PC-9 (cell line): ENCODE results near the gene GTF3C1. TPM values are rescaled to one million over a fixed set of nuclear protein-coding genes. Genes with fewer than 3 reads are reported as not detected.

ENCODE experiments used
- BruUV-seq: library from RNA; stranded (reverse); fragments of 400-500 nt; replicated peaks from 2 replicates; lab custom pipeline; 2021; lab: Mats Ljungman, UMichigan
- CTCF ChIA-PET: fragments of 300-600 bp; sonication (Branson Sonifier 250); formaldehyde crosslinking; loops from one replicate; lab custom pipeline; 2022; ENCODE audit warnings: antibody characterized with exemption; lab: Charles Lee
- POLR2A ChIA-PET: fragments of 300-600 bp; sonication (Branson Sonifier 250); formaldehyde crosslinking; loops from one replicate; lab custom pipeline; 2022; ENCODE audit warnings: antibody characterized with exemption; ENCODE audit not compliant: unreplicated experiment; lab: Charles Lee
- DNase-seq, 2 experiments: peaks; one replicate each; pipeline versions ENCODE4 v3.0.0 to v3.0.0-alpha.2; 2015 to 2022; ENCODE audit warnings: mixed read lengths in 1 of 2
- H2AFZ ChIP-seq: fragments of 200-600 bp; sonication (generic); 2 replicates; pipeline ENCODE4 v1.8.1; 2017; ENCODE audit warnings: antibody characterized with exemption
- H3F3A ChIP-seq: fragments of 200-600 bp; sonication (generic); 2 replicates; pipeline ENCODE4 v1.8.1; 2017; ENCODE audit warnings: antibody characterized with exemption, mild to moderate bottlenecking, low read depth; ENCODE audit not compliant: insufficient read depth
- H3K27ac ChIP-seq: fragments of 200-600 bp; sonication (generic); 2 replicates; pipeline ENCODE4 v1.6.1; 2016; ENCODE audit warnings: mixed run types
- H3K27me3 ChIP-seq: fragments of 200-600 bp; sonication (generic); 2 replicates; pipeline ENCODE4 v1.6.1; 2016; ENCODE audit warnings: low read depth, mixed run types; ENCODE audit not compliant: insufficient read depth
- H3K36me3 ChIP-seq: fragments of 200-600 bp; sonication (generic); 2 replicates; pipeline ENCODE4 v1.6.1; 2016; ENCODE audit warnings: low read depth, mixed run types
- H3K4me1 ChIP-seq: fragments of 200-600 bp; sonication (generic); replicated peaks from 2 replicates; pipeline ENCODE4 v1.6.1; 2016; ENCODE audit warnings: mixed run types; ENCODE audit not compliant: insufficient read depth
- H3K4me2 ChIP-seq: fragments of 200-600 bp; sonication (generic); 2 replicates; pipeline ENCODE4 v1.6.1; 2017; ENCODE audit warnings: mixed run types
- H3K4me3 ChIP-seq: fragments of 200-600 bp; sonication (generic); 2 replicates; pipeline ENCODE4 v1.6.1; 2016; ENCODE audit warnings: mixed run types
- H3K79me2 ChIP-seq: fragments of 200-600 bp; sonication (generic); 2 replicates; pipeline ENCODE4 v1.6.1; 2017; ENCODE audit warnings: low read depth, mixed run types
- H3K9me2 ChIP-seq: fragments of 200-600 bp; sonication (generic); 2 replicates; pipeline ENCODE4 v1.8.1; 2017; ENCODE audit warnings: mild to moderate bottlenecking; ENCODE audit not compliant: insufficient read depth
- H3K9me3 ChIP-seq: fragments of 200-600 bp; sonication (generic); 2 replicates; pipeline ENCODE4 v1.8.1; 2016; ENCODE audit warnings: low read depth; ENCODE audit not compliant: insufficient read depth
- H4K20me1 ChIP-seq: fragments of 200-600 bp; sonication (generic); 2 replicates; pipeline ENCODE4 v1.8.1; 2017; ENCODE audit not compliant: insufficient read depth
- EZH2 ChIP-seq: fragments of 200-600 bp; sonication (generic); IDR thresholded peaks from 2 replicates; pipeline ENCODE4 v1.8.0; 2017; ENCODE audit warnings: antibody characterized with exemption, low read depth
- intact Hi-C: fragments of 100-400 bp; cut with micrococcal nuclease; formaldehyde crosslinking; loops from one replicate; pipeline ENCODE4 v1.10.0; 2022; ENCODE audit not compliant: unreplicated experiment
- total RNA-seq: library from RNA; stranded (reverse); gene quantifications from 2 replicates; pipeline ENCODE4 v1.2.3, GENCODE V29; 2021
- TF ChIP-seq, protein P1 (sequence below): fragments of 200-600 bp; sonication (generic); conservative IDR thresholded peaks from 2 replicates; pipeline ENCODE4 v1.6.1; 2017; ENCODE audit warnings: mixed run types, antibody characterized with exemption, mild to moderate bottlenecking, moderate library complexity

The GTF3C1 gene
- total RNA-seq, 1 experiment from 2014 or later = 118 TPM

DNA sequence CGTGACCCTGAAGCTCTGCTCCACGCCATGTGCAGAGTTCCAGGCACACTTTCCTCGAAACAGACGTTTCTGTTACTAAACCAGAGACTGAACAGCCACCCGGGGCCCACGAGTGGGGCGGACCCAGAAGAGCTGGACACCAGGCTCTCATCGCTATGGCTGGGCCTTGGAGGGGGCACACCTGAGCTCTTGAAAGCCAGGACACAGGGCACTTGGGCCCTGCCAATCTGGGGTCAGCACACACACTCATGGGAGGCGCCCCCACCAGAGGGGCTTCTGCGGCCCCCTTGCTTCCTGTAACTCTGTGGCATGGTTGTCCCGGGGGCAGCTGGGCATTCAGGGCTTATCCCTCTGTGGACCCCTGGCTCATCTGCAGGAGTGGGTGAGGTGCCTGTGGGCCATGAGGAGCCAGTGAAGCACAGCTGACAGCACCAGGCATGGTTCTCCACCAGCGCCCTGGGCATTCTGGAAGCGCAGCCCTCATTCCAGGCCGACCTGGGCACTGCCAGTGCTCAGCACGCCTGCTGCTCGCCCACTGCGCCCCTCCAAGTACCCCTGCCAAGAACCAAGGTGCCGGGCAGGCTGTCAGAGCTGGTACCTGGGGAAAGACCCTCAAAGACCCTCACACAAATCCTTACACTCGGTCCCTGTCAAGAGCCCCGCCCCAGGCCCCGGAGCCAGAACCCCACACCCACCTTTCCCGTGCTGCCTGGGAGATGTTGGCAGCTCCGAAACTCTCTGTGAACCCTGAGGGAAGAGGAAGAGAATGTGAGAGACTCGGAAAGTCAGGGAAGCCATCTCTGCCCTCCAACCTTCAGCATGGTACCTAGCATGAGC, 86.6 kb downstream of the GTF3C1 start:
- H4K20me1 ChIP-seq = no peaks in the 10 kb centered on the region; the same call in none of the 2 replicates
- H3K79me2 ChIP-seq = no peaks in the 10 kb centered on the region
- H2AFZ ChIP-seq = no peak overlapping the region
- no peak overlapping the region for H3K4me3 ChIP-seq
- no peaks in the 10 kb centered on the region for H3K9me3 ChIP-seq
- no peaks in the 10 kb centered on the region for H3K9me2 ChIP-seq
- H3K27ac ChIP-seq = no peak overlapping the region
- H3F3A ChIP-seq = 0 out of 2 replicates have a peak, but pooled peaks cover 4% of the 10 kb centered on the region
- BruUV-seq = no TSS peak
- ChIA-PET POLR2A (no interaction called here), CTCF (no interaction called here)
- H3K4me1 ChIP-seq = no peaks in the 10 kb centered on the region
- TF ChIP-seq, protein P1, sequence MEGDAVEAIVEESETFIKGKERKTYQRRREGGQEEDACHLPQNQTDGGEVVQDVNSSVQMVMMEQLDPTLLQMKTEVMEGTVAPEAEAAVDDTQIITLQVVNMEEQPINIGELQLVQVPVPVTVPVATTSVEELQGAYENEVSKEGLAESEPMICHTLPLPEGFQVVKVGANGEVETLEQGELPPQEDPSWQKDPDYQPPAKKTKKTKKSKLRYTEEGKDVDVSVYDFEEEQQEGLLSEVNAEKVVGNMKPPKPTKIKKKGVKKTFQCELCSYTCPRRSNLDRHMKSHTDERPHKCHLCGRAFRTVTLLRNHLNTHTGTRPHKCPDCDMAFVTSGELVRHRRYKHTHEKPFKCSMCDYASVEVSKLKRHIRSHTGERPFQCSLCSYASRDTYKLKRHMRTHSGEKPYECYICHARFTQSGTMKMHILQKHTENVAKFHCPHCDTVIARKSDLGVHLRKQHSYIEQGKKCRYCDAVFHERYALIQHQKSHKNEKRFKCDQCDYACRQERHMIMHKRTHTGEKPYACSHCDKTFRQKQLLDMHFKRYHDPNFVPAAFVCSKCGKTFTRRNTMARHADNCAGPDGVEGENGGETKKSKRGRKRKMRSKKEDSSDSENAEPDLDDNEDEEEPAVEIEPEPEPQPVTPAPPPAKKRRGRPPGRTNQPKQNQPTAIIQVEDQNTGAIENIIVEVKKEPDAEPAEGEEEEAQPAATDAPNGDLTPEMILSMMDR = no peak
- TF ChIP-seq EZH2 = no peak
- no peak for DNase-seq
- no peak overlapping the region for H3K4me2 ChIP-seq
- peaks cover under 1% of the 10 kb centered on the region; the same call in 1 of the 2 replicates for H3K36me3 ChIP-seq
- intact Hi-C loops = loop anchor here (5.0 kb wide), 1 partner anchor 629 kb away; no protein-coding TSS in a partner anchor
- no peaks in the 10 kb centered on the region for H3K27me3 ChIP-seq

DNA sequence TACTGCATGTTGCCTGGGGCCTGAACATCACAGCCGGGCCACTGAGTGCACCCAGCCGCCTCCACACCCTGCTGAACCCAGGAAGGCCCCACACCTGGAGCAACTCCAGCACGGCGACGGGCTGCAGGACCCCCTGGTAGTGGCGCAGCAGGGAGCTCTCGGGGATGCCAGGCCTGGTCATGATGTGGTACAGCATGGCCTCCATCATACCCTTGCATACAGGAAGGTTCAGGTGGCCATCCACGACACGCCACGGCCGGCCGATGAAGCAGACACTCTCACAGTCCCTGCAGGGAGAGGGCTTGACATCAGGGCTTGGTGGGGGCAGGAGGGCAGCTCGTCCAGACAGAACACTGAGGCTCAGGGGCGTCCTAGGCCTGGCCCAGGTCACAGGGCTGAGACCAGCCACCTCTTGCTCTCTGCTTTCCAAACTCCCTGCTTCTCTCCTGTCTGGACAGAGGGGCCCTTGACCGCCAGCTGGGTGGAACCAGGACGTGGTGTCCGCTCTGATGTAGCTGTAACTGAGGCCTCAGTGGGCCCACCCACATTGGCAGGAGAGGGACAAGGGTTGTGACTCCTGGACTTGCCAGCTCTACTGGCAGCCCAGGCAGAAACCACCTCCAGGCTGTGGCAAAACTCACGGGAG, 87.4 kb downstream of the GTF3C1 start:
- Histone ChIP-seq H3K4me3 (no peak overlapping the region), H3F3A (0 out of 2 replicates have a peak, but pooled peaks cover 4% of the 10 kb centered on the region), H3K4me2 (no peak overlapping the region), H3K27ac (no peak overlapping the region), H3K9me2 (no peaks in the 10 kb centered on the region), H2AFZ (no peak overlapping the region), H3K9me3 (no peaks in the 10 kb centered on the region), H3K27me3 (no peaks in the 10 kb centered on the region), H3K79me2 (no peaks in the 10 kb centered on the region), H3K36me3 (no peaks in the 10 kb centered on the region; the same call in 1 of the 2 replicates), H3K4me1 (no peaks in the 10 kb centered on the region), H4K20me1 (no peaks in the 10 kb centered on the region; the same call in none of the 2 replicates)
- no TSS peak for BruUV-seq
- POLR2A ChIA-PET = interaction anchor here (0.7 kb wide), 1 partner anchor 228 kb away, joined by 4 read pairs; no protein-coding TSS in a partner anchor
- intact Hi-C loops = loop anchor here (5.0 kb wide), 1 partner anchor 630 kb away; no protein-coding TSS in a partner anchor
- DNase-seq = no peak
- TF ChIP-seq, protein P1 = no peak
- no peak for TF ChIP-seq EZH2
- CTCF ChIA-PET = no interaction called here

DNA sequence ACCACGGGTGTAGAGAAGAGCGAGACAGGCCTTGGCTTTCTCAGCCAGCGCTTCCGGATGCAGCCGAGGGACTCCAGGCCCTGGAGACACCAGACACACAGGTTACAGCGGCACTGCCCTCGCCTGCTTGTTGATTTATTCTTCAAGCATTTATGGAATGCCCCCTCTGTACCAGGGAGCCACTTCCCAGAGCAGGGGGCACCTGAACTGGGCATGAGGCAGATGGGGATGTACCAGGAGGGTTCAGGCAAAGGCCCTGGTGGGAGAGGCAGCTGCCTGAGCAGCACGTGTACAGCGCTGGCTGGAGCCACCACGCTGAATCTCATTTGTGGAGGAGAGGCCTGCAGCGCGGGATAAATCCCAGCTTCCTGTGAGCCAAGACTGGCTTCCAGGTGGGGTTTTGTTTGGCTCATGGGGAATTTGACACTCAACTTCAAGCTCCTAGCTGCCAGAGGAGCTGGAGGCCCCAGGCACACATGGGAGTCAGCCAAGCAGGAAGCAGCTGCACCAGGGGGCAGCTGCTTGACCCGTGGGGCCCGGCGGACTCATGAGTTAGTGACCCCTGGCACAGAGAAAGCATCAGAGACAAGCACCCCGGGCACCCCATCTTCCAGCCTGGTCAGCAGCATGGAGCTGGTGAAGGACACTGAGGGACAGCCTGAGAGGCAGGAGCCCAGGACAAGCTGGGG, 88.1 kb downstream of the GTF3C1 start:
- Histone ChIP-seq H4K20me1 (no peaks in the 10 kb centered on the region; the same call in none of the 2 replicates), H3K9me2 (no peaks in the 10 kb centered on the region), H3K4me3 (no peak overlapping the region), H3K27me3 (no peaks in the 10 kb centered on the region), H3K79me2 (no peaks in the 10 kb centered on the region), H2AFZ (no peak overlapping the region), H3K36me3 (no peaks in the 10 kb centered on the region; the same call in 1 of the 2 replicates), H3K27ac (no peak overlapping the region), H3K4me1 (no peaks in the 10 kb centered on the region), H3F3A (0 out of 2 replicates have a peak, but pooled peaks cover 4% of the 10 kb centered on the region), H3K9me3 (no peaks in the 10 kb centered on the region), H3K4me2 (no peak overlapping the region)
- peak in 1 of 2 experiments; percentile 68 for DNase-seq
- no TSS peak for BruUV-seq
- CTCF ChIA-PET = interaction anchor here (0.7 kb wide), 1 partner anchor 10 kb away, joined by 4 read pairs; no protein-coding TSS in a partner anchor
- POLR2A ChIA-PET = interaction anchor here (0.7 kb wide), 1 partner anchor 227 kb away, joined by 4 read pairs; no protein-coding TSS in a partner anchor
- intact Hi-C loops = loop anchor here (5.0 kb wide), 1 partner anchor 631 kb away; no protein-coding TSS in a partner anchor
- TF ChIP-seq, protein P1 = no peak
- no peak for TF ChIP-seq EZH2
